RWPE2 (cell line): Measurements from ENCODE around the gene GPER1.

ENCODE experiments used
- ATAC-seq: fragments of 200-7000 bp; cut with Tn5 transposase; 3 replicates; pipeline ENCODE4 v1.9.1; 2021; ENCODE audit warnings: low read depth
- DNase-seq: peaks from one replicate; pipeline ENCODE4 v3.0.0-alpha.2; 2020; ENCODE audit warnings: low spot score
- H3K27ac ChIP-seq: fragments of 450-650 bp; 2 replicates; pipeline ENCODE4 v1.5.1; 2017; ENCODE audit warnings: mild to moderate bottlenecking; ENCODE audit not compliant: poor library complexity, severe bottlenecking
- H3K27me3 ChIP-seq: fragments of 250-450 bp; sonication (Bioruptor Pico); 2 replicates; pipeline ENCODE4 v1.5.1; 2021; ENCODE audit warnings: mild to moderate bottlenecking, moderate library complexity; ENCODE audit not compliant: insufficient read depth, poor library complexity, severe bottlenecking
- H3K36me3 ChIP-seq: fragments of 250-450 bp; sonication (Bioruptor Pico); 2 replicates; pipeline ENCODE4 v1.5.1; 2020; ENCODE audit warnings: low read depth, mild to moderate bottlenecking, moderate library complexity
- H3K4me1 ChIP-seq: fragments of 250-450 bp; sonication (Bioruptor Pico); 2 replicates; pipeline ENCODE4 v1.5.1; 2021; ENCODE audit warnings: mild to moderate bottlenecking, moderate library complexity; ENCODE audit not compliant: insufficient read depth, poor library complexity, severe bottlenecking
- H3K4me3 ChIP-seq: fragments of 250-450 bp; sonication (Bioruptor Pico); 2 replicates; pipeline ENCODE4 v1.5.1; 2021; ENCODE audit warnings: mild to moderate bottlenecking, moderate library complexity; ENCODE audit not compliant: severe bottlenecking
- H3K9me3 ChIP-seq: fragments of 250-450 bp; sonication (Bioruptor Pico); 2 replicates; pipeline ENCODE4 v1.5.1; 2021; ENCODE audit warnings: mild to moderate bottlenecking, moderate library complexity; ENCODE audit not compliant: severe bottlenecking
- CTCF ChIP-seq: fragments of 450-650 bp; IDR thresholded peaks from one replicate; pipeline ENCODE4 v1.5.1; 2017; ENCODE audit warnings: mild to moderate bottlenecking, moderate library complexity; ENCODE audit not compliant: poor library complexity, severe bottlenecking

The GPER1 gene

GRCh38 chr7:1050956-1051690, 36.8 kb upstream of the GPER1 start:
- no peaks in the 10 kb centered on the region for H3K4me1 ChIP-seq

GRCh38 chr7:1052031-1052818, 35.7 kb upstream of the GPER1 start:
- Histone ChIP-seq H3K4me3 (no peak overlapping the region), H3K27ac (no peak overlapping the region), H3K27me3 (no peaks in the 10 kb centered on the region), H3K4me1 (no peaks in the 10 kb centered on the region), H3K36me3 (no peaks in the 10 kb centered on the region), H3K9me3 (no peaks in the 10 kb centered on the region)
- TF ChIP-seq CTCF: no peak
- ATAC-seq: no peak
- DNase-seq: no peak

More at GRCh38 chr7:1050956-1051690, 36.8 kb upstream of the GPER1 start:
- H3K4me3 ChIP-seq: no peak overlapping the region
- no peak for DNase-seq
- H3K27me3 ChIP-seq: no peaks in the 10 kb centered on the region
- no peaks in the 10 kb centered on the region for H3K36me3 ChIP-seq
- TF ChIP-seq CTCF: no peak
- ATAC-seq: no peak
- no peaks in the 10 kb centered on the region for H3K9me3 ChIP-seq
- H3K27ac ChIP-seq: no peak overlapping the region

- no peak overlapping the region for H3K4me3 ChIP-seq
- DNase-seq (no peak), ATAC-seq (no peak)
- H3K27me3 ChIP-seq: no peaks in the 10 kb centered on the region
- H3K9me3 ChIP-seq: no peaks in the 10 kb centered on the region
- no peaks in the 10 kb centered on the region for H3K36me3 ChIP-seq
- no peaks in the 10 kb centered on the region for H3K4me1 ChIP-seq
- TF ChIP-seq CTCF: no peak
- H3K27ac ChIP-seq: no peak overlapping the region
Measured at GRCh38 chr7:1053002-1053411, 34.9 kb upstream of the GPER1 start.

- Histone ChIP-seq H3K36me3 (no peaks in the 10 kb centered on the region), H3K4me3 (no peak overlapping the region), H3K9me3 (no peaks in the 10 kb centered on the region), H3K27ac (no peak overlapping the region), H3K4me1 (no peaks in the 10 kb centered on the region), H3K27me3 (no peaks in the 10 kb centered on the region)
- no peak for DNase-seq
- ATAC-seq: no peak
- TF ChIP-seq CTCF: no peak
Measured at GRCh38 chr7:1053816-1054370, 34.0 kb upstream of the GPER1 start.
